Muscle layer of duodenum (tissue), 2 donors: ENCODE results near the gene SYNC.
"Not testable (repeated sequence)": the region's sequence is repeated elsewhere in the genome, so short reads cannot be mapped to it uniquely, and the experiment has no call there.

Source experiments
- H3K27ac ChIP-seq: one replicate; pipeline ENCODE4 v1.7.0; 2013; ENCODE audit warnings: mild to moderate bottlenecking, low read length
- H3K27me3 ChIP-seq: one replicate; pipeline ENCODE4 v1.7.0; 2013; ENCODE audit warnings: low read depth, mild to moderate bottlenecking, control low read depth, low read length
- H3K36me3 ChIP-seq, 2 donors: one replicate each; pipeline ENCODE4 v1.7.0; 2013; ENCODE audit warnings: low read length in 2 of 2, control low read depth in 1 of 2, mild to moderate bottlenecking in 1 of 2; ENCODE audit not compliant: insufficient read depth in 2 of 2, control insufficient read depth in 1 of 2
- H3K4me1 ChIP-seq, 2 donors: one replicate each; pipeline ENCODE4 v1.7.0; 2013; ENCODE audit warnings: low read length in 2 of 2, mild to moderate bottlenecking in 2 of 2, control low read depth in 1 of 2, moderate library complexity in 1 of 2; ENCODE audit not compliant: insufficient read depth in 2 of 2, control insufficient read depth in 1 of 2
- H3K4me3 ChIP-seq, 2 donors: one replicate each; pipeline ENCODE4 v1.7.0; 2013; ENCODE audit warnings: low read length in 2 of 2, low read depth in 1 of 2, mild to moderate bottlenecking in 1 of 2
- H3K9me3 ChIP-seq, 2 donors: one replicate each; pipeline ENCODE4 v1.7.0; 2013; ENCODE audit warnings: low read length in 2 of 2, control low read depth in 1 of 2, mild to moderate bottlenecking in 1 of 2; ENCODE audit not compliant: control insufficient read depth in 1 of 2
- donor health status: healthy.

SYNC gene

DNA sequence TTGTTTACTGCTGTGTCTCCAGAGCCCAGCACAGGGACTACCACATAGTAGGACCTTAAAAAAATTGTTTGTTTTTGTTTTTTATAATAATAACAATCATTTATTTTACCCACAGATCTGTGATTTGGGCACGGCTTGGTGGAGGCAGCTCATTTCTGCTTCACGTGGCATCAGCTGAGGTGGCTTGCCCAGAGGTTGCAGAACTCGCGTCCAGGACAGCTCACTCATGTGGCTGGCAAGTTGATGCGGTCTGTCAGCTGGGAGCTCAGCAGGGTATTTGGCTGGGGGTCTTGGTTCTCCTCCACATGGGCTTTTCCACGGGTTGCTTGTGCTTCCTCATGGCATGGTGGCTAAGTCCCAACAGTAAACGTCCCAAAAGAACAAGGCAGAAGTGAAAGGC is 2.9 kb upstream of the SYNC start:
- Histone ChIP-seq H3K36me3 (peaks cover 0 to 4% of the 10 kb centered on the region in 2 donors), H3K9me3 (no peaks in the 10 kb centered on the region), H3K4me1 (peaks cover 12 to 26% of the 10 kb centered on the region in 2 donors), H3K27ac (no peak overlapping the region), H3K4me3 (no peak overlapping the region), H3K27me3 (no peaks in the 10 kb centered on the region)

DNA sequence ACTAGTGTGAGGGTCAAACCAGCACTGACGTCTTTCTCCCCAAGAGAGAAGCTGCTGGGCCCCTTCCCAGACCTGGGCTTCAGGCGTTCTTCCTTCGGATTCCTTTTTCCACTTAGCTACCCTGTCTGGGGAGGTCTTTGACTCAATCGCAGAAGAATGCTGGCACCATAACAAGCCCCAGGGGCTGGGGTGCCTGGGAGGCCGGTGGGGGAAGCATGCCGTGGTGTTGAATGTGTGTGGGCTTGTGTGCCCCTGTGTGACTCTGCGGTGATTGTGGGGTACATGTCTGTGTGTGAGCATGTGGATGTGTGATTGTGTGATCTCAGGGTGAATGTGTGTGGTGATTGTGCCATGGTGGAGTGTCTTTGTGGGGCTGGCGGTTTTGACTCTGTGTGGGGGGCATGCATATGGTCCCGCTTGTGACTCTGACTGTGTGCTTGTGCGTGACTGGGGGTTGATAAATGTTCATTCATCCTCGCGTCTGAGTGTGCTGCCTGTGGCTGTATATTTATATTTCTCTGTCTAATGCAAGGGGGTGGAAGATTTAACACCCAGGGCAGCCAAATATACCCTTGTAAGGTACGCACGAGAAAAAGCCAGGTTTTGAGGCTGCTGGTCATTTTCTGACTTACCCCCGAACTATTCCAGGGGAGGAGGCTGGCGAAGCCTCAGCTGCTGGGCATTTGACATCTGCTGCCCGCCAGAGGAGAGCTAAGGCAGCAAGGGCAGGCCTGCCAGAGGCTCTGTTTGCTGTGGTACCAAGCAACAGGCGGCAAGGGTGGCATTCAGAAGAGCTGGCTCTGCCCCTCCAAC is 1.1 kb upstream of the SYNC start:
- no peaks in the 10 kb centered on the region for H3K9me3 ChIP-seq
- H3K36me3 ChIP-seq = peaks cover 0 to 4% of the 10 kb centered on the region in 2 donors
- H3K4me3 ChIP-seq = peak overlapping the region; percentile 55 to 81
- H3K27me3 ChIP-seq = no peaks in the 10 kb centered on the region
- peak overlapping the region; percentile 79 for H3K27ac ChIP-seq
- peaks cover 12 to 26% of the 10 kb centered on the region in 2 donors for H3K4me1 ChIP-seq

DNA sequence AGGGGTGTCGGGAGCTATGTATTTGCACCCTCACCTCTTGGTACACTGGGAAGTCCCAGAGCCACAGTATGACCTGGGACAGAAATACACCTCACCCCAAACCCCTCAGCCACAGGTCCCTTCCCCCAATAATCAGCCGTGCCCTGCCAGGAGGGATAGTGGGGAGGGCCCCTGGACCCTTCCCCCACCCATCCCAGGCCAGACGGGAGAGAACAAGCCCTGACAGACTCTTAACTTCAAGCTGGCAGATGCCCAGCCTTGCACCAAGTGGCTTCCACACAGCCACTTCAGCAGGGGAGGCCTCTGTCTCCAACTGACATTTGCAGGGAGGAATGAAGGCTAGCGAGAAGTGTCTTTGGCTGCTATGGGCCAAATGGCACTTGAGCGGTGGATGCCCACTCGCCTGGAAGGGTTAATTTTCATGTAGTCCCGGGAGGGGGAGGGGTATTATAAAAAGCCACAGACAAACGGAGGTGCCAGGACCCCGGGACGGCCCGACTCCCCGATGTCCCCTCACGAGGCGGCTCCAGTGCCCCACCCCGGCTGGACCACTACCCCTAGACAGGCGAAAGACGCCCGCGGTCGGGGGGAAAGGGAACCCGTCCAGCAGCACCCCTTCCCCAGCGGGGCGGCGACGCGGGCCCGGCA is 495 bp downstream of the SYNC start:
- peaks cover 0 to 4% of the 10 kb centered on the region in 2 donors for H3K36me3 ChIP-seq
- peaks cover 12 to 26% of the 10 kb centered on the region in 2 donors for H3K4me1 ChIP-seq
- H3K27me3 ChIP-seq = no peaks in the 10 kb centered on the region
- peak overlapping the region; percentile 56 to 81 for H3K4me3 ChIP-seq
- H3K9me3 ChIP-seq = no peaks in the 10 kb centered on the region
- H3K27ac ChIP-seq = peak overlapping the region; percentile 68

DNA sequence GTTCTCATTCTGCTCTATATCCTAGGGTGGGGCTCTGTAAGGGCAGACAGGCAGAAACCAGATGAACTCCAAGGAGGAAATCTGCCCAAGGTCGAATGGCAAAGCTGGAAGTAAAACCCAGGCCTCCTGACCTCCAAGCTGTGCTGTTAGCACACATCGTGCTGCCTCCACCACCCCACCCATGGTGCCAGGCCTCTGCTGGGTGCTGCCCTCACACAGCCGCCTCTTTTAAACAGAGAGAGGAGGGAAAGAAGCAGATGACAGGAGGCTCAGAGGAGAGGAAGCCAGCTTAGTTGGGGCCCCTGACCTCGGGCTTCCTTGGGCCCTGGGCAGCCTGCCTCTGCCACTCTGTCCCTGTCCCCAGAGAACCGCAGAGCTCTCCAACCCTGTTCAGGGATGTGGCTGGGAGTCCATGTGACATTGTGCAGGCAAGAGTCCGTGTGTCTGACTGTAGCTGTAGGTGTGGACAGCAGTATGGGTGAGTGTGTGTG is 1.1 kb downstream of the SYNC start:
- peaks cover 0 to 4% of the 10 kb centered on the region in 2 donors for H3K36me3 ChIP-seq
- no peaks in the 10 kb centered on the region for H3K27me3 ChIP-seq
- peaks cover 12 to 26% of the 10 kb centered on the region in 2 donors for H3K4me1 ChIP-seq
- H3K4me3 ChIP-seq = peak overlapping the region; percentile 56 to 81
- H3K27ac ChIP-seq = peak overlapping the region; percentile 68
- no peaks in the 10 kb centered on the region for H3K9me3 ChIP-seq

DNA sequence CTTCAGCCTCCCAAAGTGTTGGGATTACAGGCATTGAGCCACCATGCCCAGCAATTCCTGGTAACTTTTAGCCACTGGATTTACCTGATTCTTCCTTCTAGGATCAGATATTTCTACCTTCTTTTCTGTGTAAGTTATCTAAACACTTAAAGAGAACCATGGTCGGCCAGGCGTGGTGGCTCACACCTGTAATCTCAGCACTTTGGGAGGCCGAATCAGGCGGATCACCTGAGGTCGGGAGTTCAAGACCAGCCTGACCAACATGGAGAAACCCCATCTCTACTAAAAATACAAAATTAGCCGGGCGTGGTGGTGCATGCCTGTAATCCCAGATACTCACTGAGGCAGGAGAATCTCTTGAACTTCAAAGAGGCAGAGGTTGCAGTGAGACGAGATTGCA is 5.6 kb downstream of the SYNC start:
- peaks cover 10 to 11% of the 10 kb centered on the region in 2 donors for H3K4me1 ChIP-seq
- not testable (repeated sequence) for H3K9me3 ChIP-seq, H3K27me3 ChIP-seq, H3K27ac ChIP-seq, H3K4me3 ChIP-seq, H3K36me3 ChIP-seq

DNA sequence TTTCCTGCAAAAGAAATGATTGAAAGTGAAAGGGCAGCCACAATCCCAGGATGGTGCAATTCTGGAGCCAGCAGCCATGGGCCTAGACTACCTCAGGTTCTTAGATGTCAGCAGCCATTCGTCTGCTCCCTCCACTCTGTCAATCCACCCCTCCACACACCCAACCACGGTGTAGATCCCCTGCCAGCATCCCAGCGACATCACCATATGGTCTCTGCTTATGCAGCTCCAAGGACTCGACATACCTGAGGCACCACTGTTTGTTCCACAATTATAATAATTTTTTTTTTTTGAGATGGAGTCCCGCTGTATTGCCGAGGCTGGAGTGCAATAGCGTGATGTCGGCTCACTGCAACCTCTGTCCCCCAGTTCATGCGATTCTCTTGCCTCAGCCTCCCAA is 6.5 kb downstream of the SYNC start:
- Histone ChIP-seq H3K4me3 (no peak overlapping the region), H3K27me3 (no peaks in the 10 kb centered on the region), H3K4me1 (peaks cover 3 to 6% of the 10 kb centered on the region in 2 donors), H3K36me3 (peaks cover 3 to 6% of the 10 kb centered on the region in 2 donors), H3K9me3 (no peaks in the 10 kb centered on the region), H3K27ac (no peak overlapping the region)

DNA sequence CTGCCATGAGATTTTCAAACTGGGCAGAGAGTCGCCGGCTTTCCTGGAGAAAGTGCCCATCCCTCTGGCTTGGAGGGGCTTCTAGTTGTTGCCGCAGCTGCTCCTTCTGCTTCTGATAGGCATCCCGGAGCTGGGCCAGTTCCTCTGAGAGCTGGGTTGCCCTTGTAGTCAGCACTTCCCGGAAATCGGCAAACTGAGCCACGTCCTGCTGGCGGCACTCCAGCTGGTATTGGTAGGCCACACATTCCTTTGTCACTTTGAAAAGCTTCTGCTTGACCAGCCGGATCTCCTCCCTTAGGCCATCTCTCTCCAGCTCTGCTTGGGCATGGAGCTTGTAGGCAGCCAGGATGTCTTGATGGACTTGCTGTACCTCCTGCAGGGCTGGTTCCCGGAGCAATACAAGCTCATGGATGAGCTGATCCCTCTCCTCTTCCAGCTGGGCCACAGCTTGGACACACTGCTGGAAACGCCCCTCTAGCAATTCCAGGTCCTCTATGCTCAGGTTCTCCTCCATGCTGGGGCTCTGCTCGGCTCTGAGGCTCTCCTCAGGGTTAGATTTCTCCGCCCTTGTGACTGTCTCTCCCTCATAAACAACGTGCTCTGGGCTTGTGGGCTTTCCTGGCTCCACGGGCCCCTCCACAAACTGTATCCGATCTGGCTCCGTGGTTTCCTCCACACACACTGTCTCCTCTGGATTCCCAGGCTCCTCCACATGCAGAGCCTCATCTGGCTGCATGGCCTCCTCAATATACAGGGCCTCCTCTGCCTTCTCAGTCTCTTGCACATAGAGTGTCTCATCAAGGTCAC is 7.3 kb downstream of the SYNC start:
- H3K27ac ChIP-seq = peak overlapping the region; percentile 39
- peaks cover 3 to 6% of the 10 kb centered on the region in 2 donors for H3K36me3 ChIP-seq
- H3K4me1 ChIP-seq = peaks cover 3 to 6% of the 10 kb centered on the region in 2 donors
- no peaks in the 10 kb centered on the region for H3K27me3 ChIP-seq
- H3K4me3 ChIP-seq = no peak overlapping the region
- H3K9me3 ChIP-seq = no peaks in the 10 kb centered on the region

DNA sequence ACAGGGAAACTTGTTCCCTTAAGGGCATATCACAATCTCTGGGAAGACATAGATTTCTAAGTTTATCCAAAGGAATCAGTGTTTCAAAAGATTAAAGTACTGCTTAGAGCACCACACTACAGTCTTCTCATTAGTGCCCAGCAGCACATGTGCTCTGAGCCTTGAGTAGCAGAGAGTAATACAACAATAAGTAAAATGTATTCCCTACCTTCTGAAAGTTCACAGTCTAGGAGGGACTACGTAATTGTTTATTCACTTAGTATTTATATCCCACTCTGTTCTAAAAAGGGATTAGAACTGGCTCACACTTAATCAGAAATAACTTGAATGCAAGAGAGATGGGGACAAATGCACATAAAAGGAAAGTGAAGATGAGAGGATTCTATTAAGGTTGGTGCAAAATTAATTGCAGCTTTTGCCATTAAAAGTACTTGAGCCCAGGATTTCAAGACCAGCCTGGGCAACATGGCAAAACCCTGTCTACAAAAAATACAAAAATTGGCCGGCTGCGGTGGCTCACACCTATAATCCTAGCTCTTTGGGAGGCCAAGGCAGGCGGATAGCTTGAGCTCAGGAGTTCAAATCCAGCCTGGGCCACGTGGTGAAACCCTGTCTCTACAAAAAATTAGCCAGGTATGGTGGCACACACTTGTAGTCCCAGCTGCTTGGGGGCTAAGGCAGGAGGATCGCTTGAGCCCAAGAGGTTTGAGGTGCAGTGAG is 9.0 kb downstream of the SYNC start:
- peak overlapping the region; percentile 49 for H3K27ac ChIP-seq
- no peak overlapping the region for H3K4me3 ChIP-seq
- H3K36me3 ChIP-seq = peaks cover 3 to 6% of the 10 kb centered on the region in 2 donors

DNA sequence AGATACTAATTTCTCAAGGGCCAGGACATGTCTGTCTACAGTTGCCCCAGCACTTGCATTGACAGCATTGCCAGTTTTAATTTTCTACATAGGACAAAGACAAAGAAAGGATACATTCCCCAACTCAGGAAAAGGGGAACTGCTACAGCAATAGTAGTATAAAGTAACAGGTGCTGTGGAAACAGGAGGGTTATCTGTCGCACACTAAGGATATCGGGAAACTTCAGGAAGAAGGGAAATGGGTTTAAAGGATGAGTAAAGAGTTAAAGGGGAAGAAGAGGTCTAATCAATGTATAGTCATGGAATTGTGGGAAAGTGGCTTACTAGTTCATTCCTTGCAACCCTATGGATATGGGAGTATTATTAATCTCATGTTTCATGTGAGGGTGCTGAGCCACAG is 16.2 kb downstream of the SYNC start:
- Histone ChIP-seq H3K27ac (no peak overlapping the region), H3K4me3 (no peak overlapping the region), H3K9me3 (no peaks in the 10 kb centered on the region), H3K4me1 (peaks cover 6 to 13% of the 10 kb centered on the region in 2 donors), H3K27me3 (no peaks in the 10 kb centered on the region), H3K36me3 (peaks cover 23 to 32% of the 10 kb centered on the region in 2 donors)

More for the DNA sequence above, 9.0 kb downstream of the SYNC start:
- Histone ChIP-seq H3K9me3 (no peaks in the 10 kb centered on the region), H3K27me3 (no peaks in the 10 kb centered on the region), H3K4me1 (peaks cover 3 to 6% of the 10 kb centered on the region in 2 donors)

DNA sequence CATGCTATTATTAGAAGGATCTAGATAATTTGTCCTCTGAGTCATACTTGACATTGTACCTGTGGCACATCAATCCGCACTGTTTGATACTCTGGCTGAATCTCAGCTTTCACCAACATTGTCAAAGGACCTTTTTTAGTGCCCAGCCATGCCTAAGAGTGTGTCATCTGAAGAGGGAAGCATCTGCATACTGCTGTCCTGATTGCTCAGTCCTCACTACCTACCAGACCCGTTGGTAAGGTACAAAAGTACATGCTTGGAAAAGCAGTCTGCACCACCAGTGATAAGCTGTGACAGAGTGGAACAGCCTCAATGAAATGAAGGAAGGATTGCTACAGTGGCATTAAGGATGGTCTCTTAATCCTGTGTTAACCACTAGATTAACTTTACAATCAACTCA is 17.1 kb downstream of the SYNC start:
- Histone ChIP-seq H3K27ac (no peak overlapping the region), H3K9me3 (no peaks in the 10 kb centered on the region), H3K4me1 (peaks cover 6 to 14% of the 10 kb centered on the region in 2 donors), H3K4me3 (no peak overlapping the region), H3K36me3 (peaks cover 26 to 40% of the 10 kb centered on the region in 2 donors), H3K27me3 (no peaks in the 10 kb centered on the region)
